Tibial nerve (tissue), 4 donors: ENCODE results near the gene PAFAH1B2.

Source experiments
- EP300 ChIP-seq, 2 donors: sonication (generic); formaldehyde crosslinking; IDR thresholded peaks; one replicate each; pipeline ENCODE4 v1.6.1; 2017; ENCODE audit warnings: antibody characterized with exemption in 2 of 2, mild to moderate bottlenecking in 1 of 2
- TF ChIP-seq, protein P1 (sequence below), 5 experiments: fragments of 200-600 bp in 3 of 5; fragments of 450-650 bp in 2 of 5; sonication (generic) in 3 of 5; IDR thresholded peaks; one replicate each; pipeline ENCODE4 v1.5.1; 2016 to 2019; ENCODE audit warnings: antibody characterized with exemption in 5 of 5, mild to moderate bottlenecking in 3 of 5, moderate library complexity in 2 of 5

DNA sequence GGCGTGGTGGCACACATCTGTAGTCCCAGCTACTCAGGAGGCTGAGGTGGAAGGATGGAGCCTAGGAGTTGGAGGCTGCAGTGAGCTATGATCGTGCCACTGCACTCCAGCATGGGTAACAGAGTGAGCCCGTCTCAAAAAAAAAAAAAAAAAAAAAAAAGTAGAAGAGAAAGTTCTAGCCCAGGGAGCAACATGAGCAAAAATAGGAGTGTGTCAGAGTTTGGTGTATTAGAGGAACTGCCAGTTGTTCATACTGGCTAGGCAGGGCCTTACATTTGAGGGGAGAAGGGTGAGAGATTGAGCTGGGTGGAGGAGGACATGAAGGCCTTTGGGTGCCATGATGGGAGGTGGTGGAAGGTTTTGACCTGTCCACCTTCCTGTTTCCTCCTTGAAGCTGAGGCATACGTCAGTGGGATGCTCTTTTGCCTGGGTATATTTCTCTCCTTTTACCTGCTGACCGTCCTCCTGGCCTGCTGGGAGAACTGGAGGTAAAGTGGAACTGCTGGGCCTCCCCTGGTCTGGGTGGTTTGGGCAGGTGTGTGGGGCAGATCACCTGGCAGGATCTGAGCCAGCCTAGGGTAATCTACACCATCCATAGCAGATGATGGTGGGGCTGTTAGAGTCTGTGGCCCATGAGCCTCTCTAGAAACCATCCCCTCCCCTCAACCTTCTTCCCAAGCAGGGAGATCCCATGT, 41.8 kb downstream of the PAFAH1B2 start:
- TF ChIP-seq, protein P1, sequence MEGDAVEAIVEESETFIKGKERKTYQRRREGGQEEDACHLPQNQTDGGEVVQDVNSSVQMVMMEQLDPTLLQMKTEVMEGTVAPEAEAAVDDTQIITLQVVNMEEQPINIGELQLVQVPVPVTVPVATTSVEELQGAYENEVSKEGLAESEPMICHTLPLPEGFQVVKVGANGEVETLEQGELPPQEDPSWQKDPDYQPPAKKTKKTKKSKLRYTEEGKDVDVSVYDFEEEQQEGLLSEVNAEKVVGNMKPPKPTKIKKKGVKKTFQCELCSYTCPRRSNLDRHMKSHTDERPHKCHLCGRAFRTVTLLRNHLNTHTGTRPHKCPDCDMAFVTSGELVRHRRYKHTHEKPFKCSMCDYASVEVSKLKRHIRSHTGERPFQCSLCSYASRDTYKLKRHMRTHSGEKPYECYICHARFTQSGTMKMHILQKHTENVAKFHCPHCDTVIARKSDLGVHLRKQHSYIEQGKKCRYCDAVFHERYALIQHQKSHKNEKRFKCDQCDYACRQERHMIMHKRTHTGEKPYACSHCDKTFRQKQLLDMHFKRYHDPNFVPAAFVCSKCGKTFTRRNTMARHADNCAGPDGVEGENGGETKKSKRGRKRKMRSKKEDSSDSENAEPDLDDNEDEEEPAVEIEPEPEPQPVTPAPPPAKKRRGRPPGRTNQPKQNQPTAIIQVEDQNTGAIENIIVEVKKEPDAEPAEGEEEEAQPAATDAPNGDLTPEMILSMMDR (IDR thresholded peaks at IDR 0.05): no peak
- peak in 1 of 2 donors; percentile 45 for TF ChIP-seq EP300 (IDR thresholded peaks at IDR 0.05)
